ENCODE measurements around the gene NELL1.

DNA sequence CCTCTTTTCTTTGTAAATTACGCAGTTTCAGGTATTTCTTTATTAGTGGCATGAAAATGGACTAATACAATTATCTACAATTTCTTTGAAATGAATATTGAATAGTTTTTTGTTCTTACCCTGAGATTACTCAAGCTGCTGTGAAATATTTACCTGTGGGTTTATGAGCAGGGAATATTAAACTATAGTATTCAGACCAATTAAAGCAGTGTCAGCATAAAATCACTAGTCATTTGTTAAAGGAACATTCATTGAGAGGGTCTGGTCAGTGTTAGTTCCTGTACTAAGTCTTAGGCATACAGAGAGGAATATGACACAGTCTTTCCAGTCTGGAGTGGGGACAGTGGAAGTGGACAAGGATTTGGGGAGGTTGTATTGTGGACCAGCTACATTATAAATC lies 877.3 kb downstream of the NELL1 start:
- TF ChIP-seq, protein P1, sequence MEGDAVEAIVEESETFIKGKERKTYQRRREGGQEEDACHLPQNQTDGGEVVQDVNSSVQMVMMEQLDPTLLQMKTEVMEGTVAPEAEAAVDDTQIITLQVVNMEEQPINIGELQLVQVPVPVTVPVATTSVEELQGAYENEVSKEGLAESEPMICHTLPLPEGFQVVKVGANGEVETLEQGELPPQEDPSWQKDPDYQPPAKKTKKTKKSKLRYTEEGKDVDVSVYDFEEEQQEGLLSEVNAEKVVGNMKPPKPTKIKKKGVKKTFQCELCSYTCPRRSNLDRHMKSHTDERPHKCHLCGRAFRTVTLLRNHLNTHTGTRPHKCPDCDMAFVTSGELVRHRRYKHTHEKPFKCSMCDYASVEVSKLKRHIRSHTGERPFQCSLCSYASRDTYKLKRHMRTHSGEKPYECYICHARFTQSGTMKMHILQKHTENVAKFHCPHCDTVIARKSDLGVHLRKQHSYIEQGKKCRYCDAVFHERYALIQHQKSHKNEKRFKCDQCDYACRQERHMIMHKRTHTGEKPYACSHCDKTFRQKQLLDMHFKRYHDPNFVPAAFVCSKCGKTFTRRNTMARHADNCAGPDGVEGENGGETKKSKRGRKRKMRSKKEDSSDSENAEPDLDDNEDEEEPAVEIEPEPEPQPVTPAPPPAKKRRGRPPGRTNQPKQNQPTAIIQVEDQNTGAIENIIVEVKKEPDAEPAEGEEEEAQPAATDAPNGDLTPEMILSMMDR (IDR thresholded peaks at IDR 0.05) = no peak
- TF ChIP-seq SIN3A (IDR thresholded peaks at IDR 0.05; ENCODE audit: borderline replicate concordance, insufficient read depth, low read depth, low read length) (no peak), POLR2AphosphoS5 (IDR thresholded peaks at IDR 0.05; ENCODE audit: low read depth, low read length) (no peak), TCF7L2 (IDR thresholded peaks at IDR 0.05; ENCODE audit: low read depth, low read length) (no peak)
- TF ChIP-seq, protein P2, sequence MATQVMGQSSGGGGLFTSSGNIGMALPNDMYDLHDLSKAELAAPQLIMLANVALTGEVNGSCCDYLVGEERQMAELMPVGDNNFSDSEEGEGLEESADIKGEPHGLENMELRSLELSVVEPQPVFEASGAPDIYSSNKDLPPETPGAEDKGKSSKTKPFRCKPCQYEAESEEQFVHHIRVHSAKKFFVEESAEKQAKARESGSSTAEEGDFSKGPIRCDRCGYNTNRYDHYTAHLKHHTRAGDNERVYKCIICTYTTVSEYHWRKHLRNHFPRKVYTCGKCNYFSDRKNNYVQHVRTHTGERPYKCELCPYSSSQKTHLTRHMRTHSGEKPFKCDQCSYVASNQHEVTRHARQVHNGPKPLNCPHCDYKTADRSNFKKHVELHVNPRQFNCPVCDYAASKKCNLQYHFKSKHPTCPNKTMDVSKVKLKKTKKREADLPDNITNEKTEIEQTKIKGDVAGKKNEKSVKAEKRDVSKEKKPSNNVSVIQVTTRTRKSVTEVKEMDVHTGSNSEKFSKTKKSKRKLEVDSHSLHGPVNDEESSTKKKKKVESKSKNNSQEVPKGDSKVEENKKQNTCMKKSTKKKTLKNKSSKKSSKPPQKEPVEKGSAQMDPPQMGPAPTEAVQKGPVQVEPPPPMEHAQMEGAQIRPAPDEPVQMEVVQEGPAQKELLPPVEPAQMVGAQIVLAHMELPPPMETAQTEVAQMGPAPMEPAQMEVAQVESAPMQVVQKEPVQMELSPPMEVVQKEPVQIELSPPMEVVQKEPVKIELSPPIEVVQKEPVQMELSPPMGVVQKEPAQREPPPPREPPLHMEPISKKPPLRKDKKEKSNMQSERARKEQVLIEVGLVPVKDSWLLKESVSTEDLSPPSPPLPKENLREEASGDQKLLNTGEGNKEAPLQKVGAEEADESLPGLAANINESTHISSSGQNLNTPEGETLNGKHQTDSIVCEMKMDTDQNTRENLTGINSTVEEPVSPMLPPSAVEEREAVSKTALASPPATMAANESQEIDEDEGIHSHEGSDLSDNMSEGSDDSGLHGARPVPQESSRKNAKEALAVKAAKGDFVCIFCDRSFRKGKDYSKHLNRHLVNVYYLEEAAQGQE (IDR thresholded peaks at IDR 0.05; ENCODE audit: insufficient read depth in 1 of 2, low read depth in 2 of 2, low read length in 1 of 2) = no peak
